Measurements from ENCODE around the gene HMHB1.

DNA sequence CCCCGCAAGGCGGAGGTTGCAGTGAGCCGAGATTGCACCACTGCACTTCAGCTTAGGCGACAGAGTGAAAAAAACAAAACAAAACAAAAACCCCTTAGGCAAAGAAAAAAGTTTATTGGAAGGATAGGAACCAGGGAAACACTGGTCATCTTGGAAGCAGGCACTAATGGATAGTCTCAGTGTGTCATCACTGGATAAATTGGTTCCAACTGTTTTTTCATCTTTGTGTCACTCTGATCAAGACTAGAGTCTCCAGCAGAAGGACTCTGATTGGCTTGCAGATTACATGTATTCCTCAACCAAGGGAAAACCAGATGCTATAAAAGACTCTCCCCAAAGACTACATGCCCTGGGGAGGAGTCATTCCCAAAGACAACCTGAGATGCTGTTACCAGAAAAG is 35.0 kb upstream of the HMHB1 start:
- TF ChIP-seq POLR2AphosphoS5 (IDR thresholded peaks at IDR 0.05): no peak
- TF ChIP-seq, protein P1, sequence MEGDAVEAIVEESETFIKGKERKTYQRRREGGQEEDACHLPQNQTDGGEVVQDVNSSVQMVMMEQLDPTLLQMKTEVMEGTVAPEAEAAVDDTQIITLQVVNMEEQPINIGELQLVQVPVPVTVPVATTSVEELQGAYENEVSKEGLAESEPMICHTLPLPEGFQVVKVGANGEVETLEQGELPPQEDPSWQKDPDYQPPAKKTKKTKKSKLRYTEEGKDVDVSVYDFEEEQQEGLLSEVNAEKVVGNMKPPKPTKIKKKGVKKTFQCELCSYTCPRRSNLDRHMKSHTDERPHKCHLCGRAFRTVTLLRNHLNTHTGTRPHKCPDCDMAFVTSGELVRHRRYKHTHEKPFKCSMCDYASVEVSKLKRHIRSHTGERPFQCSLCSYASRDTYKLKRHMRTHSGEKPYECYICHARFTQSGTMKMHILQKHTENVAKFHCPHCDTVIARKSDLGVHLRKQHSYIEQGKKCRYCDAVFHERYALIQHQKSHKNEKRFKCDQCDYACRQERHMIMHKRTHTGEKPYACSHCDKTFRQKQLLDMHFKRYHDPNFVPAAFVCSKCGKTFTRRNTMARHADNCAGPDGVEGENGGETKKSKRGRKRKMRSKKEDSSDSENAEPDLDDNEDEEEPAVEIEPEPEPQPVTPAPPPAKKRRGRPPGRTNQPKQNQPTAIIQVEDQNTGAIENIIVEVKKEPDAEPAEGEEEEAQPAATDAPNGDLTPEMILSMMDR (IDR thresholded peaks at IDR 0.05): no peak
- no peak for TF ChIP-seq POLR2A (IDR thresholded peaks at IDR 0.05)

Data from upper lobe of left lung (tissue), 4 donors.